SK-N-SH (cell line): Measurements from ENCODE around the gene IGDCC3. TPM values are rescaled to one million over a fixed set of nuclear protein-coding genes. Genes with fewer than 3 reads are reported as not detected.

ENCODE experiments used
- CTCF ChIA-PET: fragments of 300-600, 350-600 bp; formaldehyde crosslinking; extraction: SDS; loops from one replicate; lab custom pipeline; 2021; lab: Yijun Ruan, JAX
- POLR2A ChIA-PET: fragments of 350-600 bp; sonication (Branson Sonifier 250); formaldehyde crosslinking; extraction: SDS; loops from one replicate; lab custom pipeline; 2020; ENCODE audit warnings: antibody characterized with exemption, inconsistent platforms; lab: Yijun Ruan, JAX
- DNase-seq: peaks from one replicate; pipeline ENCODE4 v3.0.0; 2012
- H2AFZ ChIP-seq: fragments of 200-600 bp; sonication (generic); 2 replicates; pipeline ENCODE4 v1.8.1; 2016; ENCODE audit warnings: antibody characterized with exemption, mild to moderate bottlenecking, low read depth
- H3F3A ChIP-seq: fragments of 200-600 bp; sonication (generic); replicated peaks from 2 replicates; pipeline ENCODE3; 2016; ENCODE audit warnings: antibody characterized with exemption, mild to moderate bottlenecking; ENCODE audit not compliant: insufficient read depth
- H3K27ac ChIP-seq, 2 experiments: fragments of 200-500 bp in 1 of 2; fragments of 200-600 bp in 1 of 2; sonication (Bioruptor generic) in 1 of 2; sonication (generic), shearing (Covaris generic) in 1 of 2; 2 replicates each; pipeline versions ENCODE4 v1.5.1 to v1.6.1; 2014 to 2016; ENCODE audit warnings: low read depth in 2 of 2, inconsistent platforms in 1 of 2, low read length in 1 of 2, mild to moderate bottlenecking in 1 of 2, mixed read lengths in 1 of 2
- H3K27me3 ChIP-seq: fragments of 200-600 bp; sonication (generic), shearing (Covaris generic); 2 replicates; pipeline ENCODE4 v1.6.1; 2016; ENCODE audit warnings: mixed run types; ENCODE audit not compliant: insufficient read depth
- H3K36me3 ChIP-seq, 2 experiments: fragments of 200-500 bp in 1 of 2; fragments of 200-600 bp in 1 of 2; sonication (Bioruptor generic) in 1 of 2; sonication (generic) in 1 of 2; replicated peaks in 1 of 2; 2 replicates each; pipeline versions ENCODE3 to v1.5.1; 2014 to 2016; ENCODE audit warnings: low read length in 1 of 2, mild to moderate bottlenecking in 1 of 2; ENCODE audit not compliant: insufficient read depth in 2 of 2, control insufficient read depth in 1 of 2
- H3K4me1 ChIP-seq, 2 experiments: fragments of 200-500 bp in 1 of 2; fragments of 200-600 bp in 1 of 2; sonication (Bioruptor generic) in 1 of 2; sonication (generic), shearing (Covaris generic) in 1 of 2; 2 replicates each; pipeline versions ENCODE4 v1.5.1 to v1.6.1; 2014 to 2016; ENCODE audit warnings: low read depth in 1 of 2, low read length in 1 of 2, mixed run types in 1 of 2; ENCODE audit not compliant: insufficient read depth in 2 of 2, control insufficient read depth in 1 of 2
- H3K4me2 ChIP-seq: fragments of 200-600 bp; sonication (generic), shearing (Covaris generic); 2 replicates; pipeline ENCODE4 v1.6.1; 2017; ENCODE audit warnings: mixed run types
- H3K4me3 ChIP-seq, 2 experiments: fragments of 200-500 bp in 1 of 2; fragments of 200-600 bp in 1 of 2; sonication (Bioruptor generic) in 1 of 2; sonication (generic), shearing (Covaris generic) in 1 of 2; 2 replicates each; pipeline versions ENCODE4 v1.5.1 to v1.8.1; 2014 to 2016; ENCODE audit warnings: low read depth in 2 of 2, inconsistent platforms in 1 of 2, low read length in 1 of 2, mild to moderate bottlenecking in 1 of 2, mixed read lengths in 1 of 2, moderate library complexity in 1 of 2
- H3K79me2 ChIP-seq: fragments of 200-600 bp; sonication (generic); 2 replicates; pipeline ENCODE4 v1.8.1; 2017; ENCODE audit warnings: mild to moderate bottlenecking; ENCODE audit not compliant: insufficient read depth
- H3K9ac ChIP-seq: fragments of 200-600 bp; sonication (generic); 2 replicates; pipeline ENCODE4 v1.6.1; 2017; ENCODE audit warnings: mixed run types
- H3K9me2 ChIP-seq: fragments of 200-600 bp; sonication (generic); 2 replicates; pipeline ENCODE4 v1.6.1; 2017; ENCODE audit warnings: mixed run types
- H3K9me3 ChIP-seq: fragments of 200-600 bp; sonication (generic); 2 replicates; pipeline ENCODE4 v1.6.1; 2017; ENCODE audit warnings: mixed run types, mild to moderate bottlenecking, moderate library complexity
- H4K20me1 ChIP-seq: fragments of 200-600 bp; sonication (generic); 2 replicates; pipeline ENCODE4 v1.6.1; 2017; ENCODE audit warnings: mild to moderate bottlenecking, mixed run types; ENCODE audit not compliant: insufficient read depth
- ELF1 ChIP-seq: IDR thresholded peaks from 2 replicates; pipeline ENCODE4 v1.4.0; 2012
- EZH2phosphoT487 ChIP-seq: fragments of 200-600 bp; sonication (generic); IDR thresholded peaks from 2 replicates; pipeline ENCODE4 v1.6.1; 2017; ENCODE audit warnings: low read depth, mixed run types, mild to moderate bottlenecking, antibody characterized with exemption, moderate library complexity, borderline replicate concordance
- FOSL2 ChIP-seq: IDR thresholded peaks from 2 replicates; pipeline ENCODE4 v1.4.0; 2012; ENCODE audit warnings: low read depth, mild to moderate bottlenecking, moderate library complexity, borderline replicate concordance
- FOXJ3 ChIP-seq: sonication (generic); formaldehyde crosslinking; IDR thresholded peaks from 2 replicates; pipeline ENCODE4 v1.5.1; 2020; ENCODE audit warnings: mild to moderate bottlenecking, missing genetic modification reagents
- FOXM1 ChIP-seq: IDR thresholded peaks from 2 replicates; pipeline ENCODE4 v1.4.0; 2012; ENCODE audit warnings: low read depth, mild to moderate bottlenecking
- GABPA ChIP-seq: IDR thresholded peaks from 2 replicates; pipeline ENCODE4 v1.4.0; 2012; ENCODE audit warnings: low read depth, mild to moderate bottlenecking
- GATA2 ChIP-seq: sonication (generic); formaldehyde crosslinking; IDR thresholded peaks from 2 replicates; pipeline ENCODE4 v1.5.0; 2020; ENCODE audit warnings: mild to moderate bottlenecking, missing genetic modification reagents
- IRF3 ChIP-seq: fragments of 150-350 bp; IDR thresholded peaks from 2 replicates; pipeline ENCODE4 v1.6.1; 2016; ENCODE audit warnings: mild to moderate bottlenecking, low read depth, low read length
- MEF2A ChIP-seq: IDR thresholded peaks from 2 replicates; pipeline ENCODE4 v1.4.0; 2012; ENCODE audit warnings: low read depth, borderline replicate concordance
- NRF1 ChIP-seq: IDR thresholded peaks from 2 replicates; pipeline ENCODE4 v1.6.1; 2012; ENCODE audit warnings: low read depth, mild to moderate bottlenecking, low read length
- PBX3 ChIP-seq: IDR thresholded peaks from 2 replicates; pipeline ENCODE4; 2012
- RCOR1 ChIP-seq: fragments of 150-350 bp; IDR thresholded peaks from 2 replicates; pipeline ENCODE4 v1.6.1; 2017; ENCODE audit warnings: antibody characterized with exemption, low read length
- RFX5 ChIP-seq: IDR thresholded peaks from 2 replicates; pipeline ENCODE4 v1.6.1; 2012; ENCODE audit warnings: mild to moderate bottlenecking, improper control_type of control experiment, low read length
- RXRA ChIP-seq: IDR thresholded peaks from 2 replicates; pipeline ENCODE4 v1.4.0; 2012; ENCODE audit warnings: low read depth, mild to moderate bottlenecking, borderline replicate concordance
- SIN3A ChIP-seq: IDR thresholded peaks from 2 replicates; pipeline ENCODE4 v1.6.1; 2012; ENCODE audit warnings: low read depth, mild to moderate bottlenecking, low read length, moderate library complexity, borderline replicate concordance
- SMC3 ChIP-seq: IDR thresholded peaks from 2 replicates; pipeline ENCODE4 v1.6.1; 2012; ENCODE audit warnings: low read depth, low read length, improper control_type of control experiment
- TAF1 ChIP-seq: IDR thresholded peaks from 2 replicates; pipeline ENCODE4 v1.6.1; 2012; ENCODE audit warnings: low read depth, mild to moderate bottlenecking, low read length, moderate library complexity, borderline replicate concordance
- TCF12 ChIP-seq: IDR thresholded peaks from 2 replicates; pipeline ENCODE4 v1.4.0; 2012
- TEAD4 ChIP-seq: IDR thresholded peaks from 2 replicates; pipeline ENCODE4 v1.4.0; 2012; ENCODE audit warnings: mild to moderate bottlenecking, borderline replicate concordance; ENCODE audit not compliant: insufficient read depth
- USF1 ChIP-seq: IDR thresholded peaks from 2 replicates; pipeline ENCODE4 v1.4.0; 2012; ENCODE audit warnings: low read depth, borderline replicate concordance
- USF2 ChIP-seq: fragments of 150-350 bp; IDR thresholded peaks from 2 replicates; pipeline ENCODE4 v1.6.1; 2017; ENCODE audit warnings: antibody characterized with exemption, low read length, low read depth, borderline replicate concordance
- YY1 ChIP-seq: IDR thresholded peaks from 2 replicates; pipeline ENCODE4 v1.4.0; 2012; ENCODE audit warnings: low read depth, mild to moderate bottlenecking
- WGBS: methylation state at CpG from one replicate; pipeline ENCODE4 v1.1.6; 2017; ENCODE audit warnings: low lambda C conversion rate; 5-methylcytosine and 5-hydroxymethylcytosine counted together
- polyA plus RNA-seq, 3 experiments: library from polyadenylated mRNA; depleted of rRNA; stranded (reverse); fragments of >200 nt; gene quantifications; 2 replicates each; pipeline ENCODE4 v1.2.3, GENCODE V29; 2012

The IGDCC3 gene
- polyA plus RNA-seq, 1 of the 3 experiments (the other 2 are of a cell fraction) = 0.43 TPM

- no peak overlapping the region for H3K9ac ChIP-seq
- no peak overlapping the region for H2AFZ ChIP-seq
- peaks cover 0 to 22% of the 10 kb centered on the region in 2 experiments; a peak in 1 of 4 replicates for H3K4me1 ChIP-seq
- H3K27ac ChIP-seq = no peak overlapping the region
- peaks cover 10% of the 10 kb centered on the region for H3F3A ChIP-seq
- no peaks in the 10 kb centered on the region for H3K9me2 ChIP-seq
- H3K9me3 ChIP-seq = no peaks in the 10 kb centered on the region
- H3K4me2 ChIP-seq = no peak overlapping the region
- peaks cover 28% of the 10 kb centered on the region for H3K27me3 ChIP-seq
- DNase-seq = no peak
- no peak overlapping the region for H3K4me3 ChIP-seq
- 43% methylated on average over 10 of the region's 11 CpGs for WGBS
- H4K20me1 ChIP-seq = no peaks in the 10 kb centered on the region
- ChIA-PET POLR2A (no interaction called here), CTCF (interaction anchor here (0.6 to 37.1 kb wide), 3 partner anchors 13 to 747 kb away, joined by 3 to 969 read pairs (median 36); no protein-coding TSS in a partner anchor)
- H3K79me2 ChIP-seq = no peaks in the 10 kb centered on the region
- H3K36me3 ChIP-seq = no peaks in the 10 kb centered on the region
- peak; percentile 27; the same call in 1 of the 2 replicates for TF ChIP-seq PBX3
- TF ChIP-seq IRF3 = no peak
- TF ChIP-seq FOXJ3 = no peak
- TF ChIP-seq RFX5 = no peak
- TF ChIP-seq RCOR1 = no peak
- TF ChIP-seq TCF12 = no peak
- no peak for TF ChIP-seq EZH2phosphoT487
Measured at GRCh38 chr15:65373163-65373651, 4.6 kb downstream of the IGDCC3 start.

GRCh38 chr15:65372787-65373067 lies 5.1 kb downstream of the IGDCC3 start:
- Histone ChIP-seq H3F3A (peaks cover 10% of the 10 kb centered on the region), H3K4me2 (no peak overlapping the region), H3K9me3 (no peaks in the 10 kb centered on the region), H3K27me3 (peaks cover 26% of the 10 kb centered on the region), H3K4me3 (no peak overlapping the region), H3K9ac (no peak overlapping the region), H3K4me1 (peaks cover 0 to 22% of the 10 kb centered on the region in 2 experiments; a peak in 1 of 4 replicates), H3K36me3 (no peaks in the 10 kb centered on the region), H3K79me2 (no peaks in the 10 kb centered on the region), H3K9me2 (no peaks in the 10 kb centered on the region), H4K20me1 (no peaks in the 10 kb centered on the region), H2AFZ (no peak overlapping the region), H3K27ac (no peak overlapping the region)
- POLR2A ChIA-PET = no interaction called here
- CTCF ChIA-PET = interaction anchor here (0.6 to 37.1 kb wide), 4 partner anchors 11 to 747 kb away, joined by 3 to 969 read pairs (median 21); no protein-coding TSS in a partner anchor
- DNase-seq = no peak
- 86% methylated on average over 3 of the region's 4 CpGs for WGBS
- TF ChIP-seq SIN3A (no peak), SMC3 (no peak), IRF3 (no peak), FOSL2 (no peak), GATA2 (no peak), USF2 (no peak), YY1 (no peak), USF1 (no peak), RXRA (no peak), TAF1 (no peak), ELF1 (no peak), FOXM1 (no peak), NRF1 (no peak), TEAD4 (no peak), GABPA (no peak), MEF2A (no peak), RFX5 (no peak), PBX3 (no peak)
